ENCODE measurements around the gene DOCK1.

The DOCK1 gene

DNA sequence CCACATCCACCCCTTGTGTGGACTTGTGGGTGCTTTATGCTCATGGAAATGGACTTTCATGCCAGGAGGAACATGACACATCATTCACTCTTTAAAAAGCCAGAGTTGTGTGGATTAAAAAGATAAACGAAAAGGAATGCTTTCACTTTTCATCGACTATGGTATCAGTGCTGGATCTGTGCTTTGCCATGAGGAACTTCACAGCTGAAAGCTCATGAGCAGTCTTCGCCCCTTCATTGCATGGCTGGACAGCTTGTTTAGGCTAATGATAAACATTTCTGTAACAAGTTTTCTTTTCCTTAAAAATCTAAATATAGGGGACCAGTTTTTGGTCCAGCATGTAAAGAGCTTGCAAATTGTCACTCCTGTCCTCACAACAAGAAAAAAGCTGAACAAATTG, 470.2 kb downstream of the DOCK1 start:
- no peak for DNase-seq

DNA sequence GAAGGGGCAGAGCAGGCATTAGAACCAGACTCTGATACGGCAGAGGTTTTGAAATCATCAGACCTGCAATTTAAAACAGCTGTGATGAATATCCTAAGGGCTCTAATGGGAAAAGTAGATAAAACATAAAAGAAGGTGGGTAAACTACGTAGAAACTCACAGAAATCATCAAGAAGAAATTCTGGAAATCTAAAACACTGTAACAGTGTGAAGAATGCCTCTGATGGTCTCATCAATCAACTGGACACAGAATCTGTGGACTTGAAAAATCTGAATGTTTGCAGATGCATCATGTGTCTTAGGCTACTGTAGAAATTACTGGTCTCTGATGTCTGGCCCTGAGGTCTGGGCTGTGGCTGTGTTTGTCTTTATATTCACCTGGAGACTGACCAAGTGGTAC, 470.8 kb downstream of the DOCK1 start:
- DNase-seq = no peak

- DNase-seq = no peak
Measured at GRCh38 chr10:127378628-127379027, 473.4 kb downstream of the DOCK1 start.

DNA sequence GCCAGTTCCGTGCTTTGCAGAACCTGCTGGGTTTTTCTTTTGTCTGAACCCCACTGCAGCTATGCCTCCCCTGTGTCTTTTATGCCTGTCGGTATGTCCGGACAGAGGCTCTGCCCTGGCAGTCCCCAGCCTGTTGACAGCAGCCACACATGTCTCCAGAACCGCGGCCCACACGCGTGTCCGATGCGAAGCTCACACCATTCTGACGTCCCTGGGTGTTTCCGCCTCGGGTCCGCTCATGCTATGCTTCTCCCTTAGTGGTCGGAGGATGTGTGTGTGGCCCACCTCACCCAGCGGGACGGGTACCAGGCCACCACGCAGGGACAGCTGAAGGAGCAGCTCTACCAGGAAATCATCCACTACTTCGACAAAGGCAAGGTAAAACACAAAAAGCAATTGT, 479.3 kb downstream of the DOCK1 start:
- DNase-seq = no peak

DNA sequence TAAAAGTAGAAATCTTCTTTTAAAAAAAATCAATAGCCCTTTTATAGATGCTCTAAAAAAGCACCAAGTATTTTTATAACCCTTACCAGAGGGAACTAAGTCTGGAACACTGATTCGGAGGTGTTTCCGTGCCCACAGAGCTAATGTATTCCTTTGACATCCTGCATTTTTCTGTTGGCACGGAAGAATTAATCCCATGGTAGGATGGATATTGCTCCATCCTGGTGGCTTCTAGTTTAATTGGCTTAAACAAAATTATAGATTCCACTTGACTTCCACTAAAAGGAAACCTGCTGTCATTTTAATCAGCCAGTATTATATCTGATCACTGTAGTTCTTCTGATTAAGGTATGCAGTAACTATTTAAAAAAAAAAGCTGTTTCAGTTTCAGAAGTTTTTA, 479.8 kb downstream of the DOCK1 start:
- DNase-seq = no peak

- DNase-seq = no peak
Measured at GRCh38 chr10:127386606-127387327, 481.5 kb downstream of the DOCK1 start.

DNA sequence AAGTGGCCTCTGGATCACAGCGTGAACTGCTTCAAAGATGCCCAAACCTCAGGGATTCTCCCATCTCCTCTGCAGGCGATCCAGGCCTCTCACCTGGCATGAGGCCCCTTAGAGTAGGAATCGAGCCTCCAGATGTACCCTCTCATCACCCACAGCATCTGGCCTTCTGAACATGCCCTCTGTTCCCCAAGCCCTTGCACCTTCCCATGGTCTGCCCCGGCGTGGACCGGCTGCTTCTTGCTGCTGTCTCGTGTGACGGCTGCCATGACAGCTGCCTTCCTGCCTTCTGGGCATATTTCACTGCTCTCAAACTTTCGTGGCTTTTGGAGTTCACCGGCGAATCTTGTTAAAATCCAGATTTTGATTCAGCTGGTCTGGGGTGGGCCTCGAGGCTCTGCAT, 486.6 kb downstream of the DOCK1 start:
- no peak for DNase-seq

- DNase-seq = no peak
Measured at GRCh38 chr10:127392351-127393235, 487.4 kb downstream of the DOCK1 start.

DNA sequence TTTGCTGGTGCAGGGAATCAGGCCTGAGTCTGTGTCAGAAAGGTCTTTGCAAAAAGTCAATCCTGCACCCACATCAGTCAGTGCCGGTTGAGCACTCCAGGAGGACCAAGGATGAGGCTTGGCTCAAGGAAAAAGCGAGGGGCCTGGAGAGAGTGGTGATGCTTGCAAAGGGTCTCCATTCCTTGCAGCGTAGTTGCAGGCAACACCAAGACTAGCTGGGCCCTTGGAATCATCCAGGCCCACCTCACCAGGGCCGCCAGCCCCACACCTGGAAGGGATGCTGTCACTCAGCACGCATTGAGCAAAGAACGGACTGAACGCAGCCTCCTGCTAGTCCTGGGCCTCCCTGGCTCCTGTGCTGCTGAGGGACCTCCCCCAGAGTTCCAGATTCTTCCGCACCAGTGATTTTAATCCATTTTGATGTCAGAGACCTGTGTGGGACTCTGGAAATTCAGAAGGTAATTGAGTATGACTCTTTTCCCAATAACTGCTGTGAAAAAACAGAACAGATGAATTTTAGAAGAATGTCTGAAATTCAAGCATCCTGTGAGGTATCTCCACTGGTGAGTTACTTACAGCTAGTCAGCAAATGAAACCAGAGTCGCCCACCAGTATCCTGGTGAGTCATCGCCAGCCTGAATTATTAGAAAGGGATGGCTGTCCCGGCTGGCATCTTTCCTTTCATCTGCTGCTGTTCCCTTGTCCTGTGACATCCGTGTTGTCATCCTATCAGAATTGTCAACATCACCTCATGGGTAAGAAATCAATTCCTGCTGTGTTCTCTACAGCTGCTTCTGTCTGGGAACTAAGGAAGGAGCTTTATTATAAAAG, 493.1 kb downstream of the DOCK1 start:
- no peak for DNase-seq

GRCh38 chr10:127398971-127399365, 493.7 kb downstream of the DOCK1 start:
- DNase-seq = no peak

DNA sequence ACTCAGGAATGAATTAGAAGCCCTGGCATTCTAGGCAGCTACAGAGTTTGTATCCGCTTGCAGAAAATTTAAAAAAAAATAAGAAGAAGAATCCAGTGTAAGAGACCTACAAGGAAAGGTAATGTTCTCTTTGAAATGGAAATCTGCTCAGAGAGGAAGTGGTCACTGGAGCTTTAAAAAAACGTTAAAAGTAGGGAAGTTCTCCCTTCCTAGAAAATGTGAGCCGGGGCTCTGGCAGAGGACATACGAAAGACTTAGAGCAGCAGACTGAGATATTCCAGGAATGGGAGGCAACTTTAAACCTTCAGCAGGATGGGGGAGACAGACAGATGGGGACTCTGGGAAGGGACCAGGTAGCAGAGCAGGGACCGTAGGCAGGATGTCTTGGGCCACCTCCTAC, 494.4 kb downstream of the DOCK1 start:
- no peak for DNase-seq

DNA sequence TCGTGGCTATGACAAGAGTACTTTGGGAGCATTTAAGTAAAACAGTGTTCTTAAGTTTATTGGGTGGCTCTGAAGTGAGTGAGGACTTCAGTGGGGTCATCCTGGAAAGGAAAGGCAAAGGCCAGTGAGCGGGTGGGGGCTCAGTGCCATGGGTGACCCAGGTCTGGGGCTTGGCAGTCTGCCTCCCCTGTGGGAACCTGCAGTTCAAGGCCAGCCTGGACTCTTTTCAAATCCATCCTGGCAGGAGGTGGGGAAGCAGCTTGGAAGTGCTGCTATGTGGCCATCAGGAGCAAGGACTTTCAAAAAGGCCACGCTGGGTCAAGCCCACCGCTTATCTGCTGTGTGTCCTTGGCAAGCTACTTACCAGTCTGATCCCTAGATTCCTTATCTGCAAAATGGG, 495.0 kb downstream of the DOCK1 start:
- no peak for DNase-seq

- DNase-seq = no peak
Measured at GRCh38 chr10:127402596-127403409, 497.6 kb downstream of the DOCK1 start.

- DNase-seq = no peak
Measured at GRCh38 chr10:127405221-127405620, 500.0 kb downstream of the DOCK1 start.

GRCh38 chr10:127406018-127406550, 500.9 kb downstream of the DOCK1 start:
- no peak for DNase-seq

DNA sequence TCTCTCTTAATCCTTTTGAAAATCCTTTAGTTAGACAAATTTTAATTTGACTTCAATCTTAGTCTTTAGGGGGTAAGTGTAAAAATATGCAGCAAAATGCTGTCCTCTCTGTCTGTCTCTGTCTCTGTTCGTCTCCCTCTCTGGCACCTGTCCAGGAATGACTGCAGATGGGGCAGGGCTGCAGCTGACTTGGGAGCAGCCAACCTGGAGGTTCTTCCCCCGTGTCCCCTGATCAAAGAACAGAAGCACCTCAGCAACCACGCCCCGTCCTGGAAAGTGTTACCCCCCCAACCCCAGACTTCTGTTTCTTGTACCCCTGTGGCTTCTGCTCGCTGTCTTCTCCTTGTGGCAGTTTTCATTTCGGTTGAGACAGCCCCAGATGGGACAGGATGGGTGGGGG, 502.3 kb downstream of the DOCK1 start:
- no peak for DNase-seq

DNA sequence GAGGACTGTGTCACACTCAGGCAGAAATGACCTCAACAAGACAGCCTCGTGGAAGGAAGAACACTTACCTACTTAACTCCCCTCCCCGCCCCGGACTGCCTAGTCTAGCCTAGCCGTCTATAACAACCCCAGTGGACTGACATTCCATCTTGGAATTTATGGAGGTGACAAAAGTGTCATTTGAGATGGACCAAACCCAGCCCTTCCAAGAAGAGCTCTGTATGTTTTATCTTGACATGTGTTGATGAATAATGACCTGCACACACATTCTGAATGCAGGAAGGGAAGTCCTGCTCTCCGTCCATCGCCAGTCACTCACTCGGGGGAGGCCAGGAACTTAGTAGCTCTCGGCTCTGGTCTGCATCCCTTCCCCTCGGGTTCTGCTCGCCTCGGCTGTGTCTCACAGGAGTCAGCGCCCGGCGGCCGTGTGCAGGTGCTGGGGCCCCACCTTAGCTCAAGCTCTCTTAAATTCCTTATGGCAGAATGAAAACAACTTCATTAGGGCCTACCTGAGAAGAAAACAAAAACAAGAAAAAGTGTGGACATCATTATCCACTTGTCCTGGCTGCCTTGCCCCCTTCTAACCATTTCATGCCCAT, 503.0 kb downstream of the DOCK1 start:
- DNase-seq = no peak

- no peak for DNase-seq
Measured at GRCh38 chr10:127408733-127409132, 503.5 kb downstream of the DOCK1 start.

GRCh38 chr10:127410030-127410429, 504.8 kb downstream of the DOCK1 start:
- no peak for DNase-seq

DNA sequence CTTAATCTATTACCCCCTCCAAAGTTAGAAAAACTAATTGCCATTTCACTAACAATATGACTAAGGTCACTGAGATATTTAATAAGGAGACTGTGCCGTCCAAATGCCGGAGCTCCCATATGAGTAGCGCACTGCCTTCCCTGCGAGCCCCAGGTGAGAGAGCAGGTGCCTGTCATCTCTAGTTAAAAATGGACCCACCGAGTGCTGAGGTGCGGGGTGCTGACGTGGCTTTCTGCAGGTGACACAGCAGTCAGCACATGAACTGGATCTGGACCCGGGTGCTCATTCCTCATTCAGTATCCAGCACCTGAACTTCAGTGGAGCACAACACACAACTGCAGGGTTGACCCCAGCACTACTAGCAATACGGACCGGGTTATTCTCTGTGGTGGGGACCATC, 505.8 kb downstream of the DOCK1 start:
- DNase-seq = no peak

DNA sequence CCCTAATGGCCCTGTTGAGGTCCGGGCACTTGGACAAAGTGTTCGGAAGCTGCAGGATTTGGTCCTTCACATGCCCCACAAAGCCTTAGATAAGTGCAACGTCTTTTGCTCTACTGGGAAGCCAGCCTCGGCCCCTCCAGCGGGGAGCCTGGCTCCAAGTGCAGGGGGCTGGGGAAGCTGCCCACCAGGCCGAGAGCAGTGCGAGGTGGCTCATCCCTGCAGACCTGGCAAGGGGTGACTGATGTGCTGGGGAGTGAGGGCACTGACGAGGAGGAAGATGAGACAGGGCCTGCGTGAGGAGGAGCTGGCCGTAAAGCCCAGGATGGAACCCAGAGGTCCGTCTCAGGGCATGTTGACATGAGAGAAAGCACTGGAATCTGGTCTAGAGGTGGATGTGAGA, 508.1 kb downstream of the DOCK1 start:
- no peak for DNase-seq

DNA sequence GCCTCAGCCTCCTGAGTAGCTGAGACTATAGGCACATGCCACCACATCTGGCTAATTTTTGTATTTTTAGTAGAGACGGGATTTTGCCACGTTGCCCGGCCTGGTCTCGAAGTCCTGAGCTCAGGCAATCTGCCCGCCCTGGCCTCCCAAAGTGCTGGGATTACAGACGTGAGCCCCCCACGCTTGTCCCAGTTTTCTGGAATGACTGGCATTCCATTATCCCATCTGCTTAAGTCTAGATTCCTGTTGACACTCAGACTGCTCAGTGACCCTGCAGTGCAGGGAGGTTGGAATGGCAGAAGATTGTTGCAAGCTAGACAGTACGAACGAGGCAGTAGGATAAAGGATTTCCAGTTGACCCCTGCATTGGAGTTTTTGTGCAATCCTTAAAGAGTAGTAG, 508.8 kb downstream of the DOCK1 start:
- DNase-seq = no peak
